HG03097 (cell line): ENCODE measurements around the gene RHBG.

Experiments
- ATAC-seq: cut with Tn5 transposase; IDR thresholded peaks from one replicate; pipeline ENCODE4 v1.9.1; 2021; ENCODE audit not compliant: unreplicated experiment, low FRiP score

Gene RHBG

GRCh38 chr1:156384658-156385057 lies 15.6 kb downstream of the RHBG start:
- no peak for ATAC-seq

DNA sequence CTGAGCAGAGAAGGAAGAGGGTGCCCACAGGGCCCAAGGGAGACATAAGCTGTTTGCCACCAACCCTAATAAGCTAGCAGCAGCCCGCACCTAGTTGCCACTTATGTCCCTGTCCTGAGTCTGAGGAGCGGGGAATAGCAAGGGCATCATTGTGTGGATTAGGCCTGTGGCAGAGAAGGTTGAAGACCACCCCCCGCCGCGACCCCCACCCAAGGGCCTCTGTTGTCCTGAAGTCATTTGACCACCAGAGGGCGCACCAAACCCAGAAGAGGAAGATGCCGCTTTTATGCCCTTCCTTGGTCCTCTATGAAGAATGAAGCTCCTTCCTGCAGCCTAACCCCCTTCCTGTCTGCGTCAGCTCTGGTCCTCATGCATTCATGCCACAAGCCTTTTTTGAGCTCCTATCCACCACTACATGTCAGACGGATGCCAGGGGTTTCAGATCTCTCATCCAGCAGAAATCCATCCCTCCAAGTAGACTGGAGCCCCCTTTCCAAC lies 16.6 kb downstream of the RHBG start:
- ATAC-seq = no peak

DNA sequence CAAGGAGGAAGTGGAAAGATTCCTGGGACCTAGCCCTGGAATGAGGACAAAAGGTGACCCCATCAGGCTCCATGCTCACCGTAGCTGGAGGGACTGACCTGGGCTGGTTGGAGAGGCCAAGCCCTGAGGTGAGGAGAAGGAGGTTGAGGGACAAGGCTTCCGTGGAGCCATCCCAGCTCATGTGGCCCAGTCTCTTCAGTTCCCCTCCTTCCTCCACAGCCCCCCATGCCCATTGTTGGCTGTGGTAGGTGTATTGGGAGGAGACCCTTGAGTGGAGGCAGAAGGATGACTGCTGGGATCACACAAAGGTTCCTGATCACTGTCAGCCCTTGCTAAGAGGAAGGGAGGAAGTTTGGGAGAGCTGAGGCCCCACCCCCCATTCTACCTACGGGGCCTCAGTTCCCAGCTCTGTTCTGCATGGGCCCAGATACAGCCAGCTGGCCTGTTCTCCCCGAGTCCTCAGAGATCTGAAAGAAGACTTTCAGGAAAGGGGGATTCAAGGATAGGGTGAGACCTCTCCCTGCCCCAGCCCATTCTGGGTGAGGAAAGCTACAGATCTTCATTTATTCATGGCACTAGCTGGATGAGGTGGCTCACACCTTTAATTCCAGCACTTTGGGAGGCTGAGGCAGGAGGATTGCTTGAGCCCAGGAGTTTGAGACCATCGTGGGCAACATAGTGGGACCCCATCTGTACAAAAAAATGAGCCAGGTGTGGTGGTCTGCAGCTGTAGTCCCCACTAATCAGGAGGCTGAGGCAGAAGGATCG lies 17.3 kb downstream of the RHBG start:
- ATAC-seq = no peak

DNA sequence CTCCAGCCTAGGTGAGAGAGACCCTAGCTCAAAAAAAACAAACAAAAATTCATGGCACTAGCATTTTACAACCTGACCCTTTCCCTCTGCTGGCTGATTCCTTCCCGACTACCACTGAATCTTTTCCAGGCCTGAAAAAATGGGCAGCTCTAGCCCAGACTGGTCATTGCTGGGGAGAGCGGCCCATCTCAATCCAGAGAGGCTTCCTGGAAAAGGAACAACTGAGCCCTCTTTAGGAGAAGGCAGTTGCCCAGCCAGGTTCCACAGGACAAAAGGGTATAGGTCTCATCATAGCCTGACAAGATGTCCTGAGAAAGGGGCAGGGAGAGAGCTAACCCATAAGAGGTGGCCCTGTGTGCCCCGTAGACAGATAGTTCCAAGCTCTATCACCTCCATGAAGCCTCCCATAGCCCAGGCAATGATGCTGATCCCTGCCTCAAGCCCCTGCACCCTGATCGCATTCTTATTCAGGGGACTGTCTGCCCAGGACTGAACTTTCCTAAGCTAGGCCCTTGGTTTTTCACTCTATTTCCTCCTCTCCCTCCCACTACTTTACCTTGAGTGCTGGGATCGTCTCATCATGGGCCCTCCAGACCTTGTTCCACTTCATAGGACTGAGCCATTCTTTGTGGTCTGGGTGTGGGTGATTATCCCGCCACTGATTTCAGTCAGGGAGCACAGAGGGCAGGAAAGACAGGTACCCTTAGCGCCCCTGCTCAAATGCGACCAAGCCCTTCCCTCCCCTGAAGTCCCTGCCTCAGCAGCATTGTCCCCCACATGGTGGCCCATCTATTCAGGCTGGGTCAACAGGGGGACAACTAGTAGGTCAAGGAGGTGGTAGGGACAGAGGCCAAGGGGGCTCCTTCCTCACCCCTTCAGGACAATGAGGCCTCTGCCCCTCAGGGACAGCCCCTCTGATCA lies 18.2 kb downstream of the RHBG start:
- no peak for ATAC-seq

DNA sequence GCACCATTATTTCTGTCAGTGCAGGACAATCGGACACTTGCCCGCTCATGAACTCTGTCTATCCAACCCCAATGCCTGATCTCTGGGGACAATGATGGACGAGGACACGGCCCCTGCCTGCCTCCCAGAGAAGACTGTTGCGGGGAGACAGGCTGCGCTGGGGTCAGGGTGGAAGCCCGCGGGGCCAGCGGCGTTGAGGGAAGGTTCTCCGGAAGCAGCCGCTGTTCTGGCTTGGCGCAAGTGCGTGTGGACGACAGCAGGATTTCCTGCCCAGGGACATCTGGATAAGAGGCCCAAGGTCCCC lies 18.8 kb downstream of the RHBG start:
- no peak for ATAC-seq

DNA sequence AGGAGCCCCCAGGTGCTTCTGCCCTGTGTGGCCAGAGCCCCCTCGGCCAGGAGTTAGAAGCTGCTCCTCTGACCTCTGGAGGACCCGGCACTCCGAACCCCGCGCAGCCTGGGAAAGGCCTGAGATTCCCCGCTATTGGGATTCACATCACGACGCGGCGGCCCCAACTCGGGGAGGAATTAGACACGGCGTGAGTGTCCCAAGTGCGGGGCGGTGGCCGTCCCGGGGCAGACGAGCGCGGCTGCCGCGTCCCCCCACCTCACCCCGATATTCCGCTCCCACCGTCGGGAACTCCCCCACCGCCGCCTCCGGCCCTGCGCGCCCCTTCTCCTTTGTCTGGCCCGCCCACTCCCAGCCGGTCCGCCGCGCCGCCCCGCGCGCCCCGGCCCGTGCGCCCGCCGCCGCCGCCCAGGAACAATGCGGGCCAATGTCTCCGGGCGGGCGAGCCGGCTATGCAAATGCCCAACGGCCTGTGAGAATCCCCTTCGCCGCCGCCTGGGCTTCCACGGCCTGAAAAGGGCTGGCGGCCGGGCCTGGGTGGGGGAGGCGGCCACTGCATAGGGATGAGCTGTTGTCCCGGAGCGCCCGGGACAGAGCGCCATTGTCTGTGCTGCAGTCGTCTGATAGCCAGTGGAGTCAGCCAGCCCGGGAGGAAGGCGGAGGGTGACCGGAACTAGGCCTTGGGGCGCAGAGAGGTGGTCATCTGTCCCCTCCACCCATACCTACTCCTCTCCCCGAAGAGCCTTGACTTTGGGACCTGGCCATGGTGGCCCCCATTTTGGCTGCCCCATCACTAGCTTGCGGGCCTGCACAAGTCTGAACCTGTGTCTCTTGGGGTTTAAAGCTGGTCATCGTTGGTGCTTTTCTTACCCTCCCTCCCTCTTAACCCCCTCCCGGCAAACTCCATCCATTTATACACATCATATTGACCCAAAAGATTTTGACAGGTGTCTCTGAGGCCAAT lies 19.4 kb downstream of the RHBG start:
- ATAC-seq = no peak

DNA sequence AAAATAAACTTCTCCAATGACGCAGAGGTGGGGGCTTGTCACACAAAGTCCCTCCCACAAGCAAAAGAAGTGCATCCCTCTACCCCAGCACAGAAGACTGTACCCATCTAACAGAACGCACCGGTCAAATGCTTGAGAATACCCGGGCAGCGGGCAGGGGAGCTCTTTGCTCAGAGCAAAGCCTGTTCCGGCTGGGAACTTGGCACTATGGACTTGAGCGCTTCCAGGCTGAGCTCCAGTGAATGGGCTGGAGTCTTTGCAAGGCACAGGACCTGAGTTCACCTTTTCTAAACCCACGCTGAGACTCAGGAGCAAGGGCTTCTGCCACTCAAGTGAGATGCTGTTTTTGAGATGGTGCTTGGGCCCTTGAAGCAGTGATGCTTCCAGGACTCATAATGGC lies 20.3 kb downstream of the RHBG start:
- no peak for ATAC-seq

- ATAC-seq = no peak
Observed at GRCh38 chr1:156390469-156391365, 21.7 kb downstream of the RHBG start.

- ATAC-seq = no peak
Observed at GRCh38 chr1:156391366-156391677, 22.3 kb downstream of the RHBG start.

- ATAC-seq = no peak
Observed at GRCh38 chr1:156391701-156392100, 22.7 kb downstream of the RHBG start.

GRCh38 chr1:156392452-156392853 lies 23.4 kb downstream of the RHBG start:
- ATAC-seq = no peak

GRCh38 chr1:156393095-156393494 lies 24.1 kb downstream of the RHBG start:
- no peak for ATAC-seq

- no peak for ATAC-seq
Observed at GRCh38 chr1:156394082-156394481, 25.1 kb downstream of the RHBG start.

GRCh38 chr1:156394835-156395461 lies 25.9 kb downstream of the RHBG start:
- no peak for ATAC-seq

DNA sequence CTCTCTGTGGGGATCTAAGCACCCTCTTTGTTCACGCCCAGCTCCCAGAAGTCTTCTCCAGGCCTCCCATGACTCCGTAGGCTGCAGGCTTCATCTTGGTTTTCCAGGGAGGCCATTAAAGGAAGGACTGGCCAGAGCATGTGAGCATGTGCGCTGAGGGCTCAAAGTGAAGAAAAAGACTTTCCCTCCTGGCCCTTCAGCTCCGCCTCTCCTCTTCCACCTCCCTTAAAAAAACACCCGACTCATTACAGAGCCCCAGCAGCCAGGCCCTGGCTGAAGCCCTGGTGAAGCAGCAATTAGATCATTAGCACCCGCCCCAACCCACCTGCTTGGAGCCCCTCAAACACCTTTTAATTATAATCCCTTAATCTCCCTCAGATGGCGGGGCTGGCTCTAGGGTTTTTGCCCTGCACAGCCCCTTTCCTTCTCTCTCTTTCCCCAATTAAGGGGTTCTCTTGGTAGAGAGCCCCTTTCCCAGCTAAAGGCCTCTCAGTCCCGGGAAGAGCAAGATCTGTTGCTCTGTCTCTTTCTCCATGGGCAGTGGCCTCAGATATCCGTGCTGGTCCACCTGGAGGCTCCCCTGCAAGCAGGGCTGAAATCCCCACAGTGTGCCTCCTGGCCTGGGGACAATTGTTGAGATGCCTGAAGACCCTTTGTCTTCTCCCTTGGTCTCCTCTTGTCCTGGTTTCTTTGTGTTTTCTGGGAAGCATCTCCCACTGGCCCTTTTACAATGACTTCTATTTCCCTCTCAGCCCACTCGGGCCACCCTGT lies 30.5 kb downstream of the RHBG start:
- ATAC-seq = no peak

DNA sequence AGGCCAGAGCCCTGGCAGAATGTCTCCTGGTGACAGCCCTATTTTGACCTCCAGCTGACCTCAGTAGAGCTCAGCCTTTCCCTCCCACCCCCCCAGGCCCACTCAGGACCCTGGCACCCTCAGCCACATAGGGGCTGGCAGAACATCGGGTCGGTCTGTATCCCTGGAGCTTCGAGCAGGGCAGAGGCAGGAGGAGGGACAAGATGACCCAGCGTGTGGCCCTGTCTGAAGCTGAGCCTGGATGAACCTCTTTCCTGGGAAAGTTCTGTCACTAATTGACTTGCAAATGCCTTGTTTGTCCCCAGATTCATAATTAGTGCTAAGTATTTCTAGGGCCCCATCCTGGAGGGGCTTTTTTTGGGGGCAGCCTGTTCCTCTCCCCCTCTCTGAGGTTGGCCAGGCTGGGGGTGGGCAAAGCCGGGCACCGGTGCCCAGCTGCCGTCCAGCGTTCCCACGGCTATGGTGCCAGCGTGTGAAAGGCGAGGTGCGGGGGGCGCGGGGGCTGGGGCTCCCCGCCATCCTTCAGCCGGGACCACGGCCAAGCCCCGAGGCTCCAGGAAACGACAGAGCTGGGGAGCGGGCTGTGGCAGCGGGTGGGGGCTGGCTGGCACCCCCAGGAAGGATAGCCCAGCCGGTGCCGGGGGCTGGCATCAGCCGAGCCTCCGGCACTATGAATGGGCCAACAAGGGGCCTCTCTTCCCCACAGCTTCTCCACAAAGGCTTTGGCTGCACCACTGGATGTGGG lies 31.4 kb downstream of the RHBG start:
- ATAC-seq = no peak

GRCh38 chr1:156401041-156401574 lies 32.1 kb downstream of the RHBG start:
- no peak for ATAC-seq

- no peak for ATAC-seq
Observed at GRCh38 chr1:156401681-156402081, 32.7 kb downstream of the RHBG start.
